HepG2 (cell line): ENCODE results near the gene DEPDC5. TPM values are rescaled to one million over a fixed set of nuclear protein-coding genes. Genes with fewer than 3 reads are reported as not detected.

Experiments
- ATAD3A ChIP-seq: sonication (generic); formaldehyde crosslinking; IDR thresholded peaks from 2 replicates; pipeline ENCODE4 v1.4.0; 2020; ENCODE audit warnings: missing genetic modification reagents
- CAMTA2 ChIP-seq: sonication (generic); formaldehyde crosslinking; IDR thresholded peaks from 2 replicates; pipeline ENCODE4 v1.4.0; 2020; ENCODE audit warnings: mild to moderate bottlenecking, missing genetic modification reagents, borderline replicate concordance
- DNMT1 ChIP-seq: sonication (generic); formaldehyde crosslinking; IDR thresholded peaks from 2 replicates; pipeline ENCODE4 v1.5.1; 2020; ENCODE audit warnings: mild to moderate bottlenecking, missing genetic modification reagents
- ELF1 ChIP-seq: sonication (generic); formaldehyde crosslinking; IDR thresholded peaks from 2 replicates; pipeline ENCODE4 v1.4.0; 2020; ENCODE audit warnings: missing genetic modification reagents
- GABPB1 ChIP-seq: IDR thresholded peaks from 2 replicates; pipeline ENCODE4 v1.6.1; 2016; ENCODE audit warnings: mild to moderate bottlenecking, missing genetic modification reagents, moderate library complexity, missing compliant biosample characterization
- HHEX ChIP-seq: IDR thresholded peaks from 2 replicates; pipeline ENCODE4 v1.6.1; 2016; ENCODE audit warnings: control low read depth
- KDM5A ChIP-seq: fragments of 200-600 bp; sonication (generic); IDR thresholded peaks from 2 replicates; pipeline ENCODE4 v1.7.0; 2018; ENCODE audit warnings: antibody characterized with exemption, mild to moderate bottlenecking, low read length, borderline replicate concordance
- MAFF ChIP-seq: IDR thresholded peaks from 2 replicates; pipeline ENCODE4 v1.6.1; 2011; ENCODE audit warnings: low read depth, low read length, improper control_type of control experiment
- NFKBIZ ChIP-seq: IDR thresholded peaks from 2 replicates; pipeline ENCODE4 v1.6.1; 2018; ENCODE audit warnings: missing genetic modification reagents, missing compliant biosample characterization
- PHF8 ChIP-seq: sonication (generic); formaldehyde crosslinking; IDR thresholded peaks from 2 replicates; pipeline ENCODE4 v1.5.0; 2020; ENCODE audit warnings: missing genetic modification reagents
- PRMT3 ChIP-seq: sonication (generic); formaldehyde crosslinking; IDR thresholded peaks from 2 replicates; pipeline ENCODE4 v1.8.1; 2022; ENCODE audit warnings: low read depth, mild to moderate bottlenecking, moderate library complexity, missing genetic modification reagents, borderline replicate concordance
- REPIN1 ChIP-seq: sonication (generic); formaldehyde crosslinking; IDR thresholded peaks from 2 replicates; pipeline ENCODE4 v1.8.0; 2022; ENCODE audit warnings: missing genetic modification reagents, low read depth, mild to moderate bottlenecking, borderline replicate concordance
- SP5 ChIP-seq: IDR thresholded peaks from 2 replicates; pipeline ENCODE4 v1.6.1; 2016; ENCODE audit warnings: low read depth, borderline replicate concordance
- SUZ12 ChIP-seq: fragments of 150-350 bp; IDR thresholded peaks from 2 replicates; pipeline ENCODE4 v1.6.1; 2014; ENCODE audit warnings: low read depth, low read length
- TBP ChIP-seq: sonication (generic); formaldehyde crosslinking; IDR thresholded peaks from 2 replicates; pipeline ENCODE4 v1.5.0; 2020; ENCODE audit warnings: missing genetic modification reagents
- TOPORS ChIP-seq: sonication (generic); formaldehyde crosslinking; IDR thresholded peaks from 2 replicates; pipeline ENCODE4 v1.8.0; 2023; ENCODE audit warnings: mild to moderate bottlenecking, missing genetic modification reagents
- ZNF235 ChIP-seq: sonication (generic); formaldehyde crosslinking; IDR thresholded peaks from 2 replicates; pipeline ENCODE4 v1.8.1; 2023; ENCODE audit warnings: mild to moderate bottlenecking, missing genetic modification reagents, borderline replicate concordance
- ZNF556 ChIP-seq: sonication (generic); formaldehyde crosslinking; IDR thresholded peaks from 2 replicates; pipeline ENCODE4 v1.4.0; 2020; ENCODE audit warnings: mild to moderate bottlenecking, missing genetic modification reagents, borderline replicate concordance
- ZSCAN12 ChIP-seq: sonication (generic); formaldehyde crosslinking; IDR thresholded peaks from 2 replicates; pipeline ENCODE4 v1.9.0; 2021; ENCODE audit warnings: mild to moderate bottlenecking, missing genetic modification reagents
- polyA plus RNA-seq, 8 experiments: library from polyadenylated mRNA; depleted of rRNA in 3 of 8; stranded (reverse) in 7 of 8; unstranded in 1 of 8; fragments of >200 nt; fragmentation: Illumina TruSeq in 4 of 8; extraction: Trizol in 4 of 8; gene quantifications; 2 replicates each; pipeline versions ENCODE4 v1.2.1 to v1.2.3, GENCODE V29; 2011 to 2016; ENCODE audit warnings: low read depth in 4 of 8, missing spikeins in 1 of 8, mixed read lengths in 1 of 8; ENCODE audit not compliant: insufficient read depth in 1 of 8
- total RNA-seq, 5 experiments: library from RNA; depleted of rRNA; stranded (reverse); fragments of >200 nt; fragmentation: Illumina TruSeq; extraction: Trizol; gene quantifications; 2 replicates each; pipeline ENCODE4 v1.2.3, GENCODE V29; 2016; ENCODE audit warnings: low read depth in 1 of 5
- TF ChIP-seq, protein P1 (sequence below), 2 experiments: sonication (generic) in 1 of 2; formaldehyde crosslinking in 1 of 2; IDR thresholded peaks; 2 replicates each; pipeline versions ENCODE4 v1.6.1 to v1.9.0; 2014 to 2022; ENCODE audit warnings: antibody characterized with exemption in 1 of 2, borderline replicate concordance in 1 of 2, inconsistent platforms in 1 of 2, low read depth in 1 of 2, missing genetic modification reagents in 1 of 2
- TF ChIP-seq, protein P2 (sequence below): sonication (generic); formaldehyde crosslinking; IDR thresholded peaks from 2 replicates; pipeline ENCODE4 v1.5.1; 2020; ENCODE audit warnings: mild to moderate bottlenecking, missing genetic modification reagents

Gene DEPDC5
- total and polyA plus RNA-seq, 2 of the 13 experiments (the other 11 are each of a cell fraction or from before 2014, with no cell fraction given) = 9.8 to 12.4 TPM

DNA sequence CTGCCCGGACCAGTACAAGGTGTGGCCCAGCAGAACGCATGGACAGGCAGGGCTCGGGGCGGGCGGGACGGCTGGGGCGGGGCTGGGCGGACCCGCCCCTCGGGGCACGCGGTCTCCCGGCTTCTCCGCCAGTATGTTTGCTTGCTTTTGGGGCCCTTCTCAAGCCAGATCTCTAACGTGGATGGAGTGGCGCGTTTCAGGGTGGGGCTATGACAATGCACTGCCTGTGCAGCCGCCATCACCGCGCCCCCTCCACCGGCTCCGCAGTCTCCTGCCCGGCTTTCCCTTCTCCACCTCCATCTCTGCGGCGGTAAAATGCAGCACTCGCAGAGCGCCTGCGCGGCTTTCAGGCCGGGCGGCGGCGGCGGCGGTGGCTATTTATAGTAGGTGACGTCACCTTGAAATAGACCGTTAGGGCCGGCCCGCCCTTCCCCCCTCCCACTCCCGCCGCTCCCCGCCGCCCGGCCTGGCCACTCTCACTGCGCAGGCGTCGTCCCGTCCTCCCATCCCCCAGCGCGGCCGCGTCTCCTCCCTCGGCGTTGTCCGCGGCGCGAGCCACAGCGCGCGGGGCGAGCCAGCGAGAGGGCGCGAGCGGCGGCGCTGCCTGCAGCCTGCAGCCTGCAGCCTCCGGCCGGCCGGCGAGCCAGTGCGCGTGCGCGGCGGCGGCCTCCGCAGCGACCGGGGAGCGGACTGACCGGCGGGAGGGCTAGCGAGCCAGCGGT, 190.3 kb downstream of the DEPDC5 start, which contains the start of gene YWHAH (continued):
- TF ChIP-seq PRMT3 (0 out of 2 replicates have a peak, but pooled peaks have one; percentile 51), ZNF556 (CRISPR knock-in tag) (peak; percentile 27; the same call in 1 of the 2 replicates), TOPORS (no peak), ZSCAN12 (no peak), ATAD3A (CRISPR knock-in tag) (no peak), SUZ12 (no peak), NFKBIZ (CRISPR knock-in tag) (no peak), CAMTA2 (CRISPR knock-in tag) (peak; percentile 44; the same call in 1 of the 2 replicates), TBP (CRISPR knock-in tag) (no peak), ZNF235 (CRISPR knock-in tag) (no peak), KDM5A (no peak; the same call in 1 of the 2 replicates), ELF1 (CRISPR knock-in tag) (no peak), MAFF (no peak), DNMT1 (no peak), REPIN1 (CRISPR knock-in tag) (no peak), SP5 (CRISPR knock-in tag) (peak; percentile 53), PHF8 (CRISPR knock-in tag) (peak; percentile 67), HHEX (CRISPR knock-in tag) (no peak), GABPB1 (CRISPR knock-in tag) (0 out of 2 replicates have a peak, but pooled peaks have one; percentile 55)
- TF ChIP-seq, protein P1, sequence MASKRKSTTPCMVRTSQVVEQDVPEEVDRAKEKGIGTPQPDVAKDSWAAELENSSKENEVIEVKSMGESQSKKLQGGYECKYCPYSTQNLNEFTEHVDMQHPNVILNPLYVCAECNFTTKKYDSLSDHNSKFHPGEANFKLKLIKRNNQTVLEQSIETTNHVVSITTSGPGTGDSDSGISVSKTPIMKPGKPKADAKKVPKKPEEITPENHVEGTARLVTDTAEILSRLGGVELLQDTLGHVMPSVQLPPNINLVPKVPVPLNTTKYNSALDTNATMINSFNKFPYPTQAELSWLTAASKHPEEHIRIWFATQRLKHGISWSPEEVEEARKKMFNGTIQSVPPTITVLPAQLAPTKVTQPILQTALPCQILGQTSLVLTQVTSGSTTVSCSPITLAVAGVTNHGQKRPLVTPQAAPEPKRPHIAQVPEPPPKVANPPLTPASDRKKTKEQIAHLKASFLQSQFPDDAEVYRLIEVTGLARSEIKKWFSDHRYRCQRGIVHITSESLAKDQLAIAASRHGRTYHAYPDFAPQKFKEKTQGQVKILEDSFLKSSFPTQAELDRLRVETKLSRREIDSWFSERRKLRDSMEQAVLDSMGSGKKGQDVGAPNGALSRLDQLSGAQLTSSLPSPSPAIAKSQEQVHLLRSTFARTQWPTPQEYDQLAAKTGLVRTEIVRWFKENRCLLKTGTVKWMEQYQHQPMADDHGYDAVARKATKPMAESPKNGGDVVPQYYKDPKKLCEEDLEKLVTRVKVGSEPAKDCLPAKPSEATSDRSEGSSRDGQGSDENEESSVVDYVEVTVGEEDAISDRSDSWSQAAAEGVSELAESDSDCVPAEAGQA (IDR thresholded peaks at IDR 0.05; ENCODE audit: low read depth) = no peak
- TF ChIP-seq, protein P1 (CRISPR knock-in tag; IDR thresholded peaks at IDR 0.05; ENCODE audit: borderline replicate concordance) = no peak
- TF ChIP-seq, protein P2, sequence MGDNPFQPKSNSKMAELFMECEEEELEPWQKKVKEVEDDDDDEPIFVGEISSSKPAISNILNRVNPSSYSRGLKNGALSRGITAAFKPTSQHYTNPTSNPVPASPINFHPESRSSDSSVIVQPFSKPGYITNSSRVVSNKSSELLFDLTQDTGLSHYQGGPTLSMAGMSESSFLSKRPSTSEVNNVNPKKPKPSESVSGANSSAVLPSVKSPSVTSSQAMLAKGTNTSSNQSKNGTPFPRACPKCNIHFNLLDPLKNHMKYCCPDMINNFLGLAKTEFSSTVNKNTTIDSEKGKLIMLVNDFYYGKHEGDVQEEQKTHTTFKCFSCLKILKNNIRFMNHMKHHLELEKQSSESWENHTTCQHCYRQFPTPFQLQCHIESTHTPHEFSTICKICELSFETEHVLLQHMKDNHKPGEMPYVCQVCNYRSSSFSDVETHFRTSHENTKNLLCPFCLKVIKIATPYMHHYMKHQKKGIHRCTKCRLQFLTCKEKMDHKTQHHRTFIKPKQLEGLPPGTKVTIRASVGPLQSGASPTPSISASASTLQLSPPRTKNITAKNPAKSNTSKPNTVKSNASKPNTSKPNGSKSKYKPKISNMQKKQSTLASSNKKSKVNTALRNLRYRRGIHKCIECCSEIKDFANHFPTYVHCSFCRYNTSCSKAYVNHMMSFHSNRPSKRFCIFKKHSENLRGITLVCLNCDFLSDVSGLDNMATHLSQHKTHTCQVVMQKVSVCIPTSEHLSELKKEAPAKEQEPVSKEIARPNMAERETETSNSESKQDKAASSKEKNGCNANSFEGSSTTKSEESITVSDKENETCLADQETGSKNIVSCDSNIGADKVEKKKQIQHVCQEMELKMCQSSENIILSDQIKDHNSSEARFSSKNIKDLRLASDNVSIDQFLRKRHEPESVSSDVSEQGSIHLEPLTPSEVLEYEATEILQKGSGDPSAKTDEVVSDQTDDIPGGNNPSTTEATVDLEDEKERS = 0 out of 2 replicates have a peak, but pooled peaks have one; percentile 29
